HG02642 (cell line): ENCODE results near the gene KCNAB2.

Experiments
- ATAC-seq: cut with Tn5 transposase; IDR thresholded peaks from one replicate; pipeline ENCODE4 v1.9.1; 2021; ENCODE audit warnings: mild to moderate bottlenecking; ENCODE audit not compliant: unreplicated experiment, poor library complexity

The KCNAB2 gene

DNA sequence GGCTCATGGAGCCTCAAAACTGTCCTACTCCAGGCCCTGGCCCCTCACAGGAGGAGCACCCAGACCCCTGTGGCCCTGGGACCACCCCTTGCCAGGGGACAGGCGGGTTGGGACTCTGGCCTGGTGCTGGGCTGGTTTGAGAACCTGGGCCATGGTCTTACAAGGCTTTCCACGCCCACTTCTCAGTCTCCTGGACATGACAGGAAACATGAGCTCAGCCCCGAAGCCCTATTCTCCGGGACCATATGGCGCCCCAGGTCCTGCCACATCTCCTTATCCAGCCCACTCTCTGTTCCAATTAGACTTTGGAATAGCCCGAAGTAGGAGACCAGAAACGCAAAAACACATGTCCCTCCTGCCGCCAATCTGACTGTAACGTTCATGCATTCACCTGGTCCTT lies 47.9 kb downstream of the KCNAB2 start:
- ATAC-seq = no peak

DNA sequence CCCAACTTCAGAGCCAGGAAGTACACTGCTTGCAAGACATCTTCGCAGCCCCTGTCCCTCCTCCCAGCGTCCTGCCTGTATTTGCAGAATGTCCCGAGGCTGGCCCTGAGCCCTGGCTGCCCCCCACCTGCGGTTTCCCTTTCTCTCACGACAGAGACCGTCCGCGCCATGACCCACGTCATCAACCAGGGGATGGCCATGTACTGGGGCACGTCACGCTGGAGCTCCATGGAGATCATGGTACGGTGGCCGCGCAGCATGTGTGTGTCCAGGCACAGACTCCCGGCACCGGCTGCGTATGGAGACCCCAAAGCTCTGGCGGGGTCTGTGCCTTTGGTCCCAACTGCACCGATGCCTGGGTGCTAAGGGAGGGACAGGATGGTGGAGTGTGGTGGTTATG lies 48.6 kb downstream of the KCNAB2 start:
- no peak for ATAC-seq

DNA sequence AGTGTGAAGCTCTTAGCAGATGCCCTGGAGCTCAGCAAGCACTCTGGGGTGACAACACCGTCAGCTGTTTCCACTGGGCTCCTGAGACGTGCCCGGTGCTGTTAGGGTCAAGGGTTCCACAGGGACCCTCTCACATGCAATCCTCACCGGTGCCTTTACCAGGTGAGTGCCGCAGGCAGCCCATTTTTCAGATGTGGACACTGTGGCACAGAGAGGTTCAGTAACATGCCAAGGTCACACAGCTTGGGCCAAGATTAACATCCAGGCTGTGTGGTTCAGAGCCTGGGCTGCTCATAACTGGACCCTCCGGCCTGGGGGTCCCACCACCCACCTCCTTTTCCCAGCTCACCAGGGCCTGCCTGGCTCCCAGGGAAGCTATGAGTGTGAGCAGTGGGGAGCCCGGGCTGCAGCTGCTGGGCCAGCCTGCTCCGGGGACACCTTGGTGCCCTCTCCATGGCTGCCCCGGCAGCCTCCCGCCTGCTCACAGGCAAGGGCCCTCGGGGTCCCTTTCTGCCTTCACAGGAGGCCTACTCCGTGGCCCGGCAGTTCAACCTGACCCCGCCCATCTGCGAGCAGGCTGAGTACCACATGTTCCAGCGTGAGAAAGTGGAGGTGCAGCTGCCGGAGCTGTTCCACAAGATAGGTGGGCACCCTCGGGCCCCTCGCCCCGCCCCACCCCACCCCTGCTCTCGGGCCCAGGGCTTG lies 49.3 kb downstream of the KCNAB2 start:
- no peak for ATAC-seq

DNA sequence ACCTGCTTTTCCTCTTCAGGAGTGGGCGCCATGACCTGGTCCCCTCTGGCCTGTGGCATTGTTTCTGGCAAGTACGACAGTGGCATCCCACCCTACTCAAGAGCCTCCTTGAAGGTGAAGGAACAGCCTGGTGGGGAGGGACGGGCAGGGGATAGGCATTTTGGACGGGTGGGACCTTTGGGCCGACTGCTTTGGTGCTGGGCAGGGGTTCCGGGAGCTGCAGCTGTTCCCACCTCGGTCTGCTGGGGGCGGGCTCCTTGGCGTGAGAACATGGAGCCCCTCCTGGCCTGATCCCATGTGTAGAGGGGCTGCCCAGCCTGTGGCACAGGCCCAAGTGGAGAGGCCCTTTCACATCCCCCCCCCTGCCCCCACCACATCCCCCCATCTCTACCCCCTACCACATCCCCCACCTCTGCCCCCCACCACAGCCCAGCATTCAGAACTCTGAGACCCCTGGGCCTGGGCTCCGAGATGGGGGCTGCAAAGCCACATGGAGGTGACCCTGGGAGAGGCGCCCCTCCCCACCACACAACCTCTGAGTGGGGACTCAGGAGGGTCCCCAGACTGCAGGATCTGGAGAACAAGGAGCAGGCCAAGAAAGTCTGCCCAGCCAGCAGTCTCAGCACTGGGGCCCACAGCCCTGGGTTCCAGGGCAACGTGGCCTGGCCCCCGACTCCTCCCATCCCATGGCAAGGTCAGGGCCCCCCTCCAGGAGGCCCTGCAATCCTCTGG lies 50.0 kb downstream of the KCNAB2 start:
- ATAC-seq = no peak

DNA sequence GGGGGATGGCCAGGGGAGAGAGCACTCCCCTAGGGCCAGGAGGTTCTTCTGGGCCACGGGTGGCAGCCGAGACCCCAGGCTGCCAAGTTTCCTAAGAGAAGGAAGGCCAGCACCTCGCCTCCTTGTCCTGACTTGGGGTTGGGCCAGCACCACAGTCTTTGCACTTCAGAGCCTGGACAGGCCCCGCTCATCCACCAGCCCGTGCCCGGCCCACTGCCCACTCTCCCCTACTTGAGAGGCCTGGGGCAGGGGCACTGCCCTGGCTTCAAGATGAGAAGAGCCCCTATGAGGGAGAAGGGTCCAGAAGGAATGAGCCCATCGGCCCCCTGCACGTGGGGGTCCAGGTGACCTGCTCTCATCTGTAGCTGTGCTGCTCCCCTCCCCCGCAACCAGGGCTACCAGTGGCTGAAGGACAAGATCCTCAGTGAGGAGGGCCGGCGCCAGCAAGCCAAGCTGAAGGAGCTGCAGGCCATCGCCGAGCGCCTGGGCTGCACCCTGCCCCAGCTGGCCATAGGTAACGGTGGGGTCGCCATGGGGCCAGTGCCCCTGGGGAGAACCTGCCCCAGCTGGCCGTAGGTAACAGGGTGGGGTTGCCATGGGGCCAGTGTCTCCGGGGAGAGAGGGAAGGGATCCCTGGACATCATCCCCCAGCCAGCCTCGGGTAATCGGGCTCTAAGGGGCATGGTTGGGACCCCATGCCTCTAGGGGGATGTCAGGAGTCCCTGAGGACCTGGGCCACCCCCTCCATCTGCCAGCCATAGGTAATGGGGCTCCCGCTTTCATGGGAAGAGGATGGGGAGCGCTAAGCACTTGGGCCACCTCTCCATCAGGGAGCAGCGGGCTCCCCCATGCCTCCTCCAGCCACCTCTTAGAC lies 50.8 kb downstream of the KCNAB2 start:
- no peak for ATAC-seq

DNA sequence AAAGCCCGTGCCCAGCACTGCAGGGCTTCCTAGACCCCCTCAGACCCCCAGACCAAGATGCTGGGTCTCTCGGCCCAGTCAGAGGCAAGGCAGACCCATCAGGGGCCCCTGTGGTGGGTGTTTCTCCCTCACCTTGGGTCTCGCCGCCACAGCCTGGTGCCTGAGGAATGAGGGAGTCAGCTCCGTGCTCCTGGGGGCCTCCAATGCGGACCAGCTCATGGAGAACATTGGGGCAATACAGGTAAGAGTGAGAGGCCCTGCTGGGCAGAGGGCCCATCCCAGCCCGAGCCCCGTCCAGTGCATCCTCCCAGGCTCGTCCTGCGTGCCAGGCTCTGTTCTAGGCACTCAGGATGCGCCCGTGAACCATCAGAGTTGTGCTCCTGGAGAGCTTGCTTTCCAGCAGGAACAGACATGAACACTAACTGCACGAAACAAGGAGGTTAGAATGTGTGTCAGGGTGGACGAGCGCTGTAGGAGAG lies 51.5 kb downstream of the KCNAB2 start:
- no peak for ATAC-seq

DNA sequence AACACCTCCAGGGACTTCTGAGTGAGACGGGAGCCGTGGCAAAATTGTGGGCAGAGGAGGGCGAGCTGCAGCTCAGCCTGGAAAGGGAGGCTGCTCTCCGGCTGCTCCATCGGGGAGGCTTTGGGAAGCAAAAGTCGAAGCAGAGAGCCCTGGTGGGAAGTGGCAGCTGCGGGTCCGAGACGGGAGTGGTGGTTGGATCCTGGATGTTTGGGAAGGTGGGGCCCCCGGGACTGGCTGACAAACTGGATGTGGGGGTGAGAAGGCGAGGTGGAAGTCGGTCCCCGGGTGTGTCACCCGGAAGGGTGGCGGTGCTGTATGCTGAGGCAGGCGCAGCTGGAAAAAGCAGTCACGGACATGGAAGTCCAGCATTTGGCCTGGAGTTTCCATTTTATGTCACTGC lies 52.1 kb downstream of the KCNAB2 start:
- no peak for ATAC-seq

DNA sequence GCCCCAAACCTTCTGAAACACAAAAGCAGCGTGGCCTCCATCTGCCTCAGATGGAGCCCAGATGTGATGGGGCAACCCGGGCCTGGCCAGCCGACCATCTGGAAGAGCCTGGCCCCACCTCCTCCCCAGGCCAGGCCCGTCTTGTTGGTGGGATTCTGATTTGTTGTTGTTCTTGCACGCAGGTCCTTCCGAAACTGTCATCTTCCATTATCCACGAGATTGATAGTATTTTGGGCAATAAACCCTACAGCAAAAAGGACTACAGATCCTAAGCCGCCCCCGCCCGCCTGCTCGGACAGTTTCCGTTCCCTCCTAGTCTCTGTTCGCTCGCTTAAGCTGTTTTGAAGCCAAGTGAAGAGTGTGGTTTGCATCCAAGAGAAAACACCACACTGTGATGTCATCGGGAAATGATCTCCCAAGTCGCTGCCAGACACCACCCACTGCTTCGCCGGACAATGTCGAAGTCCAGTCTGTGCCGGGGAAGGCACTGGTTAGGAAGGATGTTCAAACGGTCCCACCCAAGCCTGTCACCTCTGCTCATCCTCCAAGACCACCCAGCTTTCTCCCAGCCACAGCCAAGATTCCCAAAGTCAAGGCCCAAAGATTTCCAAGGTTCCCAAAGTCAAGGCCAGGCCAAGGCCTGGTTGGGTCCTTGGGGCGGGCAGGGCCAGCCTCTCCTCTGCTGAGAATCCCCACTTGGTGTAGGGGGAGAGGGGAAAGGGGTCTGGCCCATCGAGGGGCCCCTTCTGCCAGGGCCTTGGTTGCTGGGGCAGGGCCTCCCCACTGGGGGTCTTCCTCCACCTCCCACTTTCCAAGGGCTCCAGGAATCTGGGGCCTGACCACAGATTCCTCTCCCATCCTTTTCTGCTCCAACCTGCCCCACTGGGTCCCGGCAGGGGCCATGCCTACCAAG lies 52.9 kb downstream of the KCNAB2 start:
- ATAC-seq = no peak

DNA sequence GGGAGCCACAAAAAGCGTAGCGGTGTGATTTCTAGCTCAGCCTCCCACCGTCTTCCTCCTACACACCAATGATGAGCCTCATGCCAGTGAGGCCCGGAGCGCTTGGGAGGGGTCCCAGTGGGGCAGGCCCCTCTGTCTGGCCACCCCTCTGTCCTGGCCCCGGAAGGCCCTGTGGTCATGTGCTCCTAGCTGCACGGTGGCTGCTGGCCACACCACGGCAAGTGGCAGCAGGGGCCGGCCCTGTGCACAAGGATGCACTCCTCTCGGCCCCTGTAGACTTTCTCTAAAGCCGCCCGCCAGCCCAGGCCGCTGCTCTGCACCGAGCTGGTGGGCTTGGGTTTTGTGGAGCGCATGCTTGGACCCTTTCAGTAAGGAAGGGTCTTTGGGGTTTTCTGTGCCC lies 53.6 kb downstream of the KCNAB2 start:
- ATAC-seq = no peak

DNA sequence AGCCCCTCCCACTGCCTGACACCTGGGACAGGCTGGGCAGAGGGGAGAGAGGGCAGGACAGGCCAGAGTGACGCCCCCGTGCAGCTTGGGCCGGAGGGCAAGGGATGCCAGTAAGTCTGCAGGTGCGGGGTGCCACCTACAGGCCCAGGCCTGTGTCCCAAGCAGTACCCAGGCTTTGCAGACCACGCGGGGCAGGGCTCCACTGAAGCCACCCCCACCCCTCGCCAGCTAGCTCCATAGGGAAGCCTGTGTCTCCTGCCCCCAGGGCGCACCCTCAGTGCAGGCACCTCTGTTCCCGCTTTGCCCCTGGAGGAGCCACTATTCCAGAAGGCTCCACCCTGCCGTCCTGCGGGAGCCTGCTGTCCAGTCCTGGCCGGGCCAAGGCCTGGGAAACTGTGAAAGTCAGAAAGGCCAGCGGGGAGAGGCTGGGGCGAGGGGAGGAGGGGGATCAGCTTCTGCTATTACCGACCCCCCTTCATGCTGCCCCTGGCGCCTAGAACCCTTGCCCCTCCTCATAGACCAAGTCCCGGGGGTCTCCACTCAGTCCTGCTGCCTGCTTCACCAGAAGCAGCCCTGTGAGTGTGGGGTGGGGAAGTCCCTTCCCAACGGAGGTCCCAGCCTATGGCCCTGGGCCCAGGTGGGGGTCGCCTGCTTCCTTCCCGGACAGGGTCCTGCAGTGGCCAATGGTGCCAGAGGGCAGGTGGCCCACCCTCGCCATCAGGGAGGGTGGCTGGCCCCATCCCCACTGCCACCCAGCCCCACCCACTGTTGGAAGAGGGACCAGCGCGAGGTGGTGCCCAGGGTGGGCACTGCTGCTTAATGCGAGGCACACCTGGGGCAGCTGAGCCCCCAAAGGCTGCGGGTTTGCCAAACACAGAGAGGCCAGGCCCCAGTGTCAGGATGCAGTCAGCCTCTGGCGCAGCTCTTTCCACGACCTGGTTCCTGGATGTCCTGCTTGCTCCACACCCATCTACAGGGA lies 54.4 kb downstream of the KCNAB2 start:
- no peak for ATAC-seq

DNA sequence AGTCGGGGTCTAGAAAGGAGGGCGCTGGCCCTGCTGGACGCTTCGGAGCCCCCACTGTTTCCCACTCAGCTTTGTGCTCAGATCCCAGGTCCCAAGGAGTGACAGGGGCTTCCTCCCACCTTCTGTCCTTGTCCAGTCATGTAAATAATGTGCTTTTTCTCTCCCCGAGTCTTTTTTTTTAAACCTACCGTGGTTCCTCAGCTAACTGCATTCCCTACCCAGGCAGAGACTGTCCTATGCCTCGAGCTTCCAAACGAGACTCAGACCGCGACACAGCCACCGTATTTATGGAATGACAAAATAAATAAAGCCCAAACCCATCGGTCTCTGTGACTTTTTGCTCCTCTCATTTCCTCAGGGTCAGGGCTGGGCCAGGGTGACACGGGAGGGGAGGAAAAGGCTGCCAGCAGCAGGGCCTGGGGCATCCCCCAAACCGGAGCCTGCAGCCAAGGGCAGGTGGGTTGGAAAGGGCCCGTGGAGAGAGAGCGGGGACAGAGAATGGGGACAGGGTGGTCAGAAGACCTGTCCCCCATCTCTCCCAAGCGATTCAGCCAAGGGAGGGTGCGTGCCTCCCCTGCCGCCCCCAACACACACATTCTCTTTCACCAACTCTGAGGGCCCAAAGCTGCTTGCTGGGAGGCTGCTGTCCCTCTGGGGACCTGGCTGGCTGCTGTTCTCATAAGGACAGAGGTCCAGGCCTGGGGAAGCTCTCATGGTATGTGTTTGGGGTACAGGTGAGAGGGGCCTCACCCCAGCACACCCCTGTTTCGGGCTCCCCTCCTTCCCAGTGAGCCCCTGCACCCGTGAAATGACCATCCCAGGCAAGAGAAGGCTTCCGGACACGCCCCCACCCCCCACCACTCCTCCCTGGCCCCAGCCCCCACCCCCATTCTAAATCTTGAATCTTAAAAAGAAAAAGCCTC lies 55.4 kb downstream of the KCNAB2 start:
- ATAC-seq = no peak

DNA sequence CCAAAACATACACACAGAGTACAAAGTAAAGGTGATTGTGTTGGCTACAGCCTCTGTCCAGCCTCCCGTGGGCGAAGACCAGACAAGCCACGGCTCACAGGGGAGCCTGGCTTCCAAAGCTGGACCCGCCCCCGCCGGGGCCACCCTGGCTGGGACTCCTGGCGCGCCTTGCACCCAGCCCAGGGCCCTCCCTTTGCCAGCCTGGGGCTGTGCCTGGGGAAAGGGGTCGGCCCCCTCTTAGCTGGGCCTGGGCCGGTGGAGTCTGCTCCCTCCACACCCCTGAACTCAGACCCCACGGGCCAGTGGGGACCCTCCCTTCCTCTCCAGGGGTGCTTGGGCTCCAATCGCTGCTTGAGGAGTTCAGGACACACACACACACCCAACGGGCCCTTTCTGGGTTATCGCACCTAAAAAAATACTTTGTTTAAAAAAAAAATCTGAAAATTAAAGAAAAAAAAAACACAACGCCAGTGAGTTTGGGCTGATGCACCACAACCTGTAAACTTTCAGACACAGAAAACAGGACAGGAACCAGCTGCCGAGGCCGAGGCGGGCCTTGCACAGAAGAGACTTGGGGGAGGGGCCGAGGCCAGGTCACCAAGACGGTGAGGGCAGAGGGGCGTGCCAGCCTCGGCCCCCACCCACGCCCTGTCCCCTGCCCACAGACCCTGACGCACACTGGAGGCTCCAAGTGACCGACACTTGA lies 56.3 kb downstream of the KCNAB2 start:
- ATAC-seq = no peak

DNA sequence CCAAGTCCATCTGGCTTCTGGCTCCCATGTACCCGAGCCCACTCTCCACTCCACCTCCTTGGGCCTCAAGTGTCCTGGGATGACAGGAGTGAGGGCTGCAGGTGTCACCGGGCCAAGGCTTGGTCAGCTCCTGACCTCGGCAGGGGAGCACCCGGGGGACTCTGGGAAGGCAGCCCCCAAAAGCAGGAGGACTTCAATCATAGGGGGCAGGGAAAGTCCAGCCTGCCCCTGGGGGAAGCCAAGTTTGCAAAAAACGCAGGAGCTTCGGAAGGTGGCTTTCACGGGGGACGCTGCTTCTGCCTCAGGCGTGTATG lies 56.8 kb downstream of the KCNAB2 start:
- no peak for ATAC-seq

DNA sequence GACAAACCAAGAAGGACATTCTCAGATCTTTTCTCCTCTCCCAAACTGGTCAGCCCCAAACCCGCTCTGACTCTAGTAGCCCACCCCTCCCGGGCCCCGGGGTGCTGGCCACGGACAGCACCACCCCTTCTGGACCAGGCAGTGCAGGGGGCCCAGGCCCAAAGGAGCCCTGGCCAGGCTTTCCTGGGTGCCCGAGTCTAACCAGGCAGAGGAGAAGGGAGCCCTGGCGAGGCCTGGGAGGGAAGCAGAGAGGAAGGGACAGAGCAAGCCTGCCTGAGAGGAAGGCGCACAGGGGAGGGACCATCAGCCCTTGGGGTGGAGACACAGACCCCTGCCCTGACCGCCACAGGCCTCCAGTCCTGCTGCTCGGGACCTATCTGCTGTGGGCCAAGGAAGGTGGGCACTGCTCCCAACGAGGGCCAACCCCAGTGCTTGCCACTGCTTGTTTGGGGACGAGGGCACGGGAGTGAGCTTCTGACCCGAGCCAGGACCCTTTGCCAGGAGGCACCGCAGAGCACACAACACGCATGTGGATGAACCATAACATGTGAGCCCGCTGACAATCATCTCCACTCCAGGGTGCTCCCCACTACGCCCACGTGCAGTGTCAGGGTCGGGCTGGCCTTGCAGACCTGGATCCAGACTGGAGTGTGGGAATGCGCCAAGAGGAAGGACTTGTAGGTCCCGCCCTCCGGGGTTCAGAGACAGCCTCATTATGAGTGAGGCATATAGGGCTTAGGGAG lies 57.6 kb downstream of the KCNAB2 start:
- ATAC-seq = no peak

DNA sequence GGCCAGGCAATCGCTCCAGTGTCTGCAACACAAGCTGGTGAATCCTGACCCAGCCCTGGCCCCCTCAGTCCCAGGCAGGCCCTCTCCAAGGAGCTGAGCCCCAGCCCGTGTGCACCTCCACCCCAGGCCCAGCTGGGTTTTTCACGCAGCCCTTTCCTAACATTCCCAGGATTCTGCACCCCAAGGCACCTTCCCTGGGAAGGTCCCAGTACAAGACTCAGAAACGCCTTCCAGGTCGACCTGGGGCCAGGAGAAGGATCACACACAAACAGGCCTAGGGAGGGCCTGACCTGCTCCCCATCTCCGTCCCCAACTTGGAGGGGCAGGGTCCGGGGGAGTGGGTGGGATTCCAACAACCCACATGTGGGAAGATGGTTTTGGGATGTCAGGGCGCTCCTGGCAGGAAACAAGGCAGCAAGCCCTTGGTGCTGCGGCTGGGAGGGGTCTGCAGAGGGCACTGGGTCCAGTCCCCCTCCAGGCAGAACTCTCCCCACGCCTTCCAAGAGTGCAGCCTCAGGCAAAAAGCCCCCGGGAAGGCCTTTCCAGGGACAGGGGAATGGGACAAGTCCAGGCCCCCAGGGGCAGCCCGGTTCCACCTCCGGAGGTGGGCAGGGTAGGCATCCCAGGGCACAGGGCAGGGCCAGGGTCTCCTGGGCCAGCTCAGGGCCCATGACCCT lies 58.3 kb downstream of the KCNAB2 start:
- ATAC-seq = no peak

DNA sequence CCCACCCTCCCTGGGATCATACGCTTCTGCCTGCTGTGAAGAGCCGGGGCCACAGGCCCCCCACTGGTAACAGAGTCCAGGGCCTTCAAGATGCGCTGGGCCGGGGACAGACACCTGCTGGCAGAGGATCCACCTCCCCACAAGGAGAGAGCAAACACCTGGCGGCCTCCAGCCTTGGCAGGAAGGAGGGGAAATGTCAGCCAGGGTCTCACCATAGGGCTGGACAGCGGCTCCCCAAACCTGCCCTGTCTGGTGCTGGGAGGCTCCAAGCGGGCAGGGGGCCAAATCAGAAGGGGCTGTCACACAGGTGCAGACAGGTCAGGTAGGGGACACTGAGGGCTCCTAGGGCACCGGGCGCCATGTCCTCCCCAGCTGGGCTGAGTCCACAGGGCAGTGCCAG lies 58.9 kb downstream of the KCNAB2 start:
- ATAC-seq = no peak
